GM13977 (cell line): ENCODE data around the gene BUD31.

Experiments used
- DNase-seq: peaks from one replicate; pipeline ENCODE4 v3.0.0; 2012; ENCODE audit warnings: low spot score
- in situ Hi-C: fragments of 300-500 bp; cut with MboI; formaldehyde crosslinking; loops from one replicate; pipeline ENCODE4 v1.12.0; 2022; ENCODE audit warnings: low sequenced_read_pairs, low pct_unique_long_range_greater_than_20kb, mixed read lengths, inconsistent platforms; ENCODE audit not compliant: unreplicated experiment
- TF ChIP-seq, protein P1 (sequence below): IDR thresholded peaks from 2 replicates; pipeline ENCODE4 v1.5.1; 2012; ENCODE audit warnings: mild to moderate bottlenecking, control low read depth; ENCODE audit not compliant: insufficient read depth; ENCODE audit errors: extremely low read depth, missing control alignments

Gene BUD31

DNA sequence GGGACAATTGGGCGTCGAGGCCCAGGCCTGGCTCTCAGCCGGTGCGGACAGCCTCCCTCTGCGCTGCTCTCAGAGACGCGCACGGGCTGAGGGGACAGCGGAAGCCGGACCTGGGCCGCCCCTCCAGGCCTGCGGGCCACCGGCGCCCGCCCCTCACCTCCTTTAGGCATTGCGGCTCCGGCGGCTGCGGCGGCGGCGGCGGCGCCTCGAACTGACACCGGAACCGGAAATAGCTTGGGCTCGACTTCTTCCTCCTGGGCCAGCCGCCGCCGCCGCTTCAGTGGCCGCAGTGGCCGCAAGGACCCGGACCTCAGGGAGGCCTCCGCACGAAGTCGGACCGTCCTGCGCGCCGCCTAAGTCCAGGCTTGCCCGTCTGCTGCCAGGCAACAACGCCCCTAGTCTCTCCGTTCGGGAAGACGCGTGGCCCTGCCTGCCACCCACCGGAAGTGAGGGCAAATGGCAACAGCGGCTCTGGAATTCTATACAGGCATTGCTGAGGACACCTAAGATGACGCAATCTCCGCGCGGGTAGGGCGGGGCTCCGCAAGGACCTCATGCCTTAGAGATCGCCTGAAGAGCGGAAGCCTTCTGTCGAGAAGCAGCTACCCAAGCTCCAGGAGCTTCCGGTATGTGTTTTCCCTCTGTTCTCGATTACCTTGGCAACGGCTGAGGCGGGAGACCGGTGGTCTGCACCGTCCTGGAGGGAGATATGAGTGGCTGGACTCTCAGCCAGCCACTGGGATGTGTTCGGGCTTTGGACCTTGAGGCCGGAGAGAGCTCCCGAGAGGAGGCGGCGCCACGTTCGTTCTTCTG is at the start of gene BUD31, which contains the start of gene PDAP1:
TSS of gene BUD31 (plus strand) at position 591 of the 813 bp plus-strand sequence. CDS start 2,124 bp downstream, outside the sequence.
TSS of gene PDAP1 (minus strand) at position 219 of the 813 bp plus-strand sequence. CDS start at position 170, 49 bp downstream.
- peak; percentile 97 for DNase-seq
- in situ Hi-C loops = no loop called here

DNA sequence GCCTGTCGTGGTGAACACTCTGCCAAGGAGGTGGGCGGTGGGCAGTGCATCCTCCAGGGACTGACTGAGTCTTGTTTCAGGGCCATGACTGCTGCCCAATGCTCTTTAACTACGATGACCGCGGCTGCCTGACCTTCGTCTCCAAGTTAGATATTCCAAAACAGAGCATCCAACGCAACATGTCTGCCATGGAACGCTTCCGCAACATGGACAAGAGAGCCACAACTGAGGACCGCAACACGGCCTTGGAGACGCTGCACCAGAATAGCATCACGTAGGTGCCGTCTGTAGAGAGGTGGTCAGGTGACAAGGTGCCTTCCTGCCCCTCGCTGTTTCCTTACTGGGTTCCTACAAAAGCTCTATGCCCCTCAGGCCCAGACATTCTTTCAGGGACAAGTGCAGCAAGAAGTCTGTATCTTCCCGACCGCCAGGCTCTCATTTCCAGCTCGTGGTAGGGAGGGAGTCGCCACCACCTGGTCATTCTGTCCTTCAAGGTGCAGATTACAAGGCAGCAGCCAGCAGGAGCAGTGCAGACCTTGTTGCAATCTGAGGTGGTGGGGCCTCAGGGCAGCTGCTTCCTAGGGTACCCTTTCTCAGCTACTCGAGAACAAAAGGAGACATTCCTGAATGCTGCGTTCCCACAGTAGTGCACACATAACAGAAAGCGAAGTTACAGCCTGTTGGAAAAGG is 49.2 kb upstream of the BUD31 start:
- TF ChIP-seq, protein P1, sequence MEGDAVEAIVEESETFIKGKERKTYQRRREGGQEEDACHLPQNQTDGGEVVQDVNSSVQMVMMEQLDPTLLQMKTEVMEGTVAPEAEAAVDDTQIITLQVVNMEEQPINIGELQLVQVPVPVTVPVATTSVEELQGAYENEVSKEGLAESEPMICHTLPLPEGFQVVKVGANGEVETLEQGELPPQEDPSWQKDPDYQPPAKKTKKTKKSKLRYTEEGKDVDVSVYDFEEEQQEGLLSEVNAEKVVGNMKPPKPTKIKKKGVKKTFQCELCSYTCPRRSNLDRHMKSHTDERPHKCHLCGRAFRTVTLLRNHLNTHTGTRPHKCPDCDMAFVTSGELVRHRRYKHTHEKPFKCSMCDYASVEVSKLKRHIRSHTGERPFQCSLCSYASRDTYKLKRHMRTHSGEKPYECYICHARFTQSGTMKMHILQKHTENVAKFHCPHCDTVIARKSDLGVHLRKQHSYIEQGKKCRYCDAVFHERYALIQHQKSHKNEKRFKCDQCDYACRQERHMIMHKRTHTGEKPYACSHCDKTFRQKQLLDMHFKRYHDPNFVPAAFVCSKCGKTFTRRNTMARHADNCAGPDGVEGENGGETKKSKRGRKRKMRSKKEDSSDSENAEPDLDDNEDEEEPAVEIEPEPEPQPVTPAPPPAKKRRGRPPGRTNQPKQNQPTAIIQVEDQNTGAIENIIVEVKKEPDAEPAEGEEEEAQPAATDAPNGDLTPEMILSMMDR = no peak
- DNase-seq = no peak
- in situ Hi-C loops = no loop called here

More for the DNA sequence above, at the start of gene BUD31, which contains the start of gene PDAP1:
- TF ChIP-seq, protein P1 = no peak

DNA sequence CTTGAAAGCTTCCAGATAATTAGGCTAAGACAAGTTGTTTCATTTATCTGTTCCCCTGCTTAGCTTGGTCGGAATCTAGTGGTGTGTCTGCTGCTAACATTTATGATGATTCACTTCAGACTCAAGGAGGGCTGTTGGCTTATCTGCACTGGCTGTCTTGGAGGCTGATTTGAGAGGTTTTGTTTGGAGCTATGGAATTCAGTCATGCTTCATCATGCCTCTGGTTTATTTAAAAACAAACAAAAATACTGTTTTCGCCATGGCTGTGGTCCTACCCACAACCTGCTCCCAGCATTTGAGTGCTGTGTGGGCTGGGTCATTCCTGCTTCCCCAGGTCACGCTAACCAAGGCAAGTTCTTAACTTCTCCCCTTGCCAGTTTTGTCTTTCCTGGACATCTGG is 46.0 kb upstream of the BUD31 start:
- TF ChIP-seq, protein P1 = no peak
- in situ Hi-C loops = no loop called here
- no peak for DNase-seq

DNA sequence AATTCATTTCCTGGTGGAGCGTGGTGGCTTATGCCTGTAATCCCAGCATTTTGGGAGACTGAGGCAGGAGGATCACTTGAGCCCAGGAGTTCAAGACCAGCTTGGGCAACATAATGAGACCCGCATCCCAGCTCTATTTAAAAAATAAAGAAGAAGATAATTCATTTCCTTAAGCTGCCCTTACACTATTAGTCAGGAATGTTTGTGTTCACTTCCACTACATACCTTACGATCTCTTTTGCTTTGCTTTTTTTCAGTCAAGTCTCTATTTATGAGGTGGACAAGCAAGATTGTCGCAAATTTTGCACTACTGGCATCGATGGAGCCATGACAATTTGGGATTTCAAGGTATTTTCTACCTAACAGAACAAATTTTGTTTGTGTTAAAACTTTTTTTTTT is 45.5 kb upstream of the BUD31 start:
- TF ChIP-seq, protein P1 = no peak
- no peak for DNase-seq
- in situ Hi-C loops = no loop called here

DNA sequence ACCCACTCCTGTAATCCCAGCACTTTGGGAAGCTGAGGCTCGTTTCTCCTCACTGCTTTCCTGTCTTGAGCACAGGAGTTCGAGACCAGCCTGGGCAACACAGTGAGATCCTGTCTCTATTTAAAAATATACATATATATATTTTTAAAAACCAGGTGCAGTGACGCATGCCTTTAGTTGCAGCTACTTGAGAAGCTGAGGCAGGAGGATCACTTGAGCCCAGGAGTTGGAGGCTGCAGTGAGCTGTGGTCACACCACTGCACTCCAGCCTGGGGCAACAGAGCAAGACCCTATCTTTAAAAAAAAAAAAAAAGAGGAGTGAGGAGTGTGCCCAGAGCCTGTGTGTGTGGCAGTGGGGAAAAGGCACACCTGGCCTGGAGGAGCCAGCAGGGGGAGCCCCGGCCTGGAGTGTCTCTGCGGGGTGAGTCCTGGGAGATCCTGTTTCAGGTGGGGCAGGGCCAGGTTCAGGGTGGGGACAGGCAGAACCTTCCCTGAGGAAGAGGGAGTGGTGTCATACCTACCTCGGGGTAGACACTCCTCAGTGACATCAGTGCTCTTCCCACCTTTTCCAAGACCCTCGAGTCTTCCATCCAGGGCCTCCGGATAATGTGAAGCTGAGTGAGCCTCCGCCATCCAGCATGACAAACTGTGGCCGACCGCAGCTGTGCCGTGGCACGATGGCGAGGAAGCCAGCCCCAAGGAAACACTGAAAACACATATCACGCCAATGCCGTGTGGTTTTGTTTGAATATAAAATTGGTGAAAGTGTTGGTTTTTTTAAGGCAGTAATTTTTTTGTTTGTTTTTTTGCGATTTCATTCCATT is 43.2 kb upstream of the BUD31 start:
- in situ Hi-C loops = no loop called here
- TF ChIP-seq, protein P1 = peak; percentile 71
- peak; percentile 63 for DNase-seq

DNA sequence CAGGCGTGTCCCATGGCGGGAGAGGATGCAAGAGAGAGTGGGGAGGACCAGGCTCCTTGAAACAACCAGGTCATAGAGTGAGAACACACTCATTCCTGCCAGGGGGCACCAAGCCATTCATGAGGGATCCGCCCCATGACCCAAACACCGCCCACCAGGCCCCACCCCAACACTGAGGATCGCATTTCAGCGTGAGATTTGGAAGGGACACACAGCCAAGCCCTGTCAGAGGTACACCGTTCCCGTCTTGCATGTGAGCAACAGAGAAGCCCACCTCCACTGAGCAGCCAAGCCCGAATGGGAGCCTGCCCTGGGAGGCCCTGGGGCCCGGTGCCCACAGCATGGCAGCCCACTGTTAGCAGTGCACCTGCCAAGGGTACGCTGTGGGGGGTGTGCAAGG is 42.1 kb upstream of the BUD31 start:
- DNase-seq = no peak
- TF ChIP-seq, protein P1 = no peak
- in situ Hi-C loops = no loop called here
